ENCODE data around the gene STOML1. TPM values are rescaled to one million over a fixed set of nuclear protein-coding genes. Genes with fewer than 3 reads are reported as not detected.

The STOML1 gene
- total and polyA plus RNA-seq, 10 donors: 8.2 to 15.2 (median 10.0) TPM

DNA sequence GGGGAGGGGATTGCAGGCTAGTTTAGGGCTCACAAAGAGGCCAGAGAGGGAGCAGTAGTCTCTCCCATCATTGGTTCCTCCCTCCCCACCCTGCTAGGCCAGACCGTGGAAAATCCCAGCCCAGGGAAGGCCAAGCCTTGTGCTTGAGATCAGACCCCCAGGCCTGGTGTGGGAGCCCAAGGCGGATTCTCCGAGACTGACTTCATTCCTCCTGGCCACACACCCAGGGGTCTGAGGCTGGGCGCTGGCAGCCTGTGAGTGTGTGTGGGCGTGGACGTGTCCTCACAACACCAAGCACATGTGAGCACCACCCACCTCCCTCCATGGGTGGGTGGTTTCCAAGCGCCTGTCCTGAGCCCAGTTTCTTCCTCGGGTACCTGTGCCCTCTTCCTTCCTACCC, 61.7 kb downstream of the STOML1 start:
- Histone ChIP-seq H3K27ac (peak overlapping the region in 5 of 8 donors; percentile 18 to 36 (median 24)), H3K9me3 (no peaks in the 10 kb centered on the region), H3K4me1 (peaks cover 12 to 71% (median 35%) of the 10 kb centered on the region in 6 donors), H3K36me3 (no peaks in the 10 kb centered on the region), H3K27me3 (replicated peaks in 1 of 7) (peaks cover 0 to 73% (median 17%) of the 10 kb centered on the region in 7 donors), H3K4me3 (no peak overlapping the region)
- intact Hi-C loops (cut with DNase I; ENCODE audit: low total_unique reads): no loop called here
- peak; percentile 70 for DNase-seq
- TF ChIP-seq, protein P1, sequence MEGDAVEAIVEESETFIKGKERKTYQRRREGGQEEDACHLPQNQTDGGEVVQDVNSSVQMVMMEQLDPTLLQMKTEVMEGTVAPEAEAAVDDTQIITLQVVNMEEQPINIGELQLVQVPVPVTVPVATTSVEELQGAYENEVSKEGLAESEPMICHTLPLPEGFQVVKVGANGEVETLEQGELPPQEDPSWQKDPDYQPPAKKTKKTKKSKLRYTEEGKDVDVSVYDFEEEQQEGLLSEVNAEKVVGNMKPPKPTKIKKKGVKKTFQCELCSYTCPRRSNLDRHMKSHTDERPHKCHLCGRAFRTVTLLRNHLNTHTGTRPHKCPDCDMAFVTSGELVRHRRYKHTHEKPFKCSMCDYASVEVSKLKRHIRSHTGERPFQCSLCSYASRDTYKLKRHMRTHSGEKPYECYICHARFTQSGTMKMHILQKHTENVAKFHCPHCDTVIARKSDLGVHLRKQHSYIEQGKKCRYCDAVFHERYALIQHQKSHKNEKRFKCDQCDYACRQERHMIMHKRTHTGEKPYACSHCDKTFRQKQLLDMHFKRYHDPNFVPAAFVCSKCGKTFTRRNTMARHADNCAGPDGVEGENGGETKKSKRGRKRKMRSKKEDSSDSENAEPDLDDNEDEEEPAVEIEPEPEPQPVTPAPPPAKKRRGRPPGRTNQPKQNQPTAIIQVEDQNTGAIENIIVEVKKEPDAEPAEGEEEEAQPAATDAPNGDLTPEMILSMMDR (IDR thresholded peaks at IDR 0.05 in 8 of 11, conservative IDR thresholded peaks at IDR 0.05 in 3 of 11): no peak
- no peak for TF ChIP-seq POLR2A (IDR thresholded peaks at IDR 0.05)
- no peak for TF ChIP-seq POLR2AphosphoS5 (IDR thresholded peaks at IDR 0.05)
- WGBS, 5 donors: 46 to 78% (median 73%) methylated on average over 5 to 8 of the region's 8 CpGs

- no peaks in the 10 kb centered on the region for H3K36me3 ChIP-seq
- H3K27ac ChIP-seq: peak overlapping the region in 1 of 8 donors; percentile 14
- H3K4me3 ChIP-seq: no peak overlapping the region
- peaks cover 0 to 73% (median 17%) of the 10 kb centered on the region in 7 donors for H3K27me3 ChIP-seq (replicated peaks in 1 of 7)
- intact Hi-C loops (cut with DNase I; ENCODE audit: low total_unique reads): no loop called here
- no peaks in the 10 kb centered on the region for H3K9me3 ChIP-seq
- 68 to 78% (median 75%) methylated on average over 5 of the region's 5 CpGs for WGBS, 5 donors
- peak; percentile 55 for DNase-seq
- H3K4me1 ChIP-seq: peaks cover 12 to 72% (median 40%) of the 10 kb centered on the region in 6 donors
- TF ChIP-seq, protein P1 (IDR thresholded peaks at IDR 0.05 in 8 of 11, conservative IDR thresholded peaks at IDR 0.05 in 3 of 11): no peak
- no peak for TF ChIP-seq POLR2AphosphoS5 (IDR thresholded peaks at IDR 0.05)
- no peak for TF ChIP-seq POLR2A (IDR thresholded peaks at IDR 0.05)
Measured at GRCh38 chr15:73928971-73929627, 63.0 kb downstream of the STOML1 start.

Other genes starting within 250 kb of the STOML1 start
- 1 to 10 TPM in 3 of 7 donors, under 1 TPM in 3, not detected in 1; 0.51 to 2.8 (median 0.88) TPM for gene INSYN1, start 238.9 kb downstream of the STOML1 start, total RNA-seq
- gene INSYN1, start 238.9 kb downstream of the STOML1 start, polyA plus RNA-seq: 1 to 10 TPM in 1 of 3 donors, under 1 TPM in 2; 0.11 to 1.2 (median 0.35) TPM
- not detected for gene TBC1D21, start 118.7 kb downstream of the STOML1 start, total RNA-seq
- gene TBC1D21, start 118.7 kb downstream of the STOML1 start, polyA plus RNA-seq: not detected
- gene LOXL1, start 65.8 kb downstream of the STOML1 start, total RNA-seq: 1 to 10 TPM; 3.3 to 9.4 (median 6.4) TPM
- gene LOXL1, start 65.8 kb downstream of the STOML1 start, polyA plus RNA-seq: 10 to 100 TPM in 1 of 3 donors, 1 to 10 TPM in 2; 7.9 to 11.3 (median 9.4) TPM
- 100 to 1,000 TPM in 2 of 7 donors, 10 to 100 TPM in 5; 79.5 to 127 (median 88.4) TPM for gene PML, start 2.4 kb upstream of the STOML1 start, total RNA-seq
- 10 to 100 TPM; 17.5 to 34.6 (median 26.1) TPM for gene PML, start 2.4 kb upstream of the STOML1 start, polyA plus RNA-seq
- under 1 TPM in 2 of 7 donors, not detected in 5; 0.35 to 0.61 TPM for gene GOLGA6A, start 90.3 kb upstream of the STOML1 start, total RNA-seq
- under 1 TPM in 1 of 3 donors, not detected in 2; 0.03 TPM for gene GOLGA6A, start 90.3 kb upstream of the STOML1 start, polyA plus RNA-seq
- 1 to 10 TPM in 5 of 7 donors, under 1 TPM in 2; 0.51 to 3.0 (median 1.7) TPM for gene ISLR2, start 138.3 kb upstream of the STOML1 start, total RNA-seq
- 1 to 10 TPM in 1 of 3 donors, under 1 TPM in 2; 0.20 to 1.3 (median 0.27) TPM for gene ISLR2, start 138.3 kb upstream of the STOML1 start, polyA plus RNA-seq
- gene ISLR, start 181.4 kb upstream of the STOML1 start, total RNA-seq: 10 to 100 TPM; 13.4 to 69.4 (median 34.2) TPM
- gene ISLR, start 181.4 kb upstream of the STOML1 start, polyA plus RNA-seq: 10 to 100 TPM; 14.4 to 24.2 (median 21.4) TPM
- 1 to 10 TPM in 2 of 7 donors, under 1 TPM in 2, not detected in 3; 0.47 to 1.8 (median 0.94) TPM for gene STRA6, start 210.5 kb upstream of the STOML1 start, total RNA-seq
- gene STRA6, start 210.5 kb upstream of the STOML1 start, polyA plus RNA-seq: 1 to 10 TPM in 1 of 3 donors, under 1 TPM in 2; 0.68 to 1.2 (median 0.96) TPM
- not detected for gene CCDC33, start 244.0 kb upstream of the STOML1 start, total RNA-seq
- gene CCDC33, start 244.0 kb upstream of the STOML1 start, polyA plus RNA-seq: under 1 TPM in 1 of 3 donors, not detected in 2; 0.08 TPM

All from spleen (tissue), 11 donors.